ENCODE results near the gene ARL15.

GRCh38 chr5:53895091-53895683, 415.2 kb downstream of the ARL15 start:
- TF ChIP-seq, protein P1, sequence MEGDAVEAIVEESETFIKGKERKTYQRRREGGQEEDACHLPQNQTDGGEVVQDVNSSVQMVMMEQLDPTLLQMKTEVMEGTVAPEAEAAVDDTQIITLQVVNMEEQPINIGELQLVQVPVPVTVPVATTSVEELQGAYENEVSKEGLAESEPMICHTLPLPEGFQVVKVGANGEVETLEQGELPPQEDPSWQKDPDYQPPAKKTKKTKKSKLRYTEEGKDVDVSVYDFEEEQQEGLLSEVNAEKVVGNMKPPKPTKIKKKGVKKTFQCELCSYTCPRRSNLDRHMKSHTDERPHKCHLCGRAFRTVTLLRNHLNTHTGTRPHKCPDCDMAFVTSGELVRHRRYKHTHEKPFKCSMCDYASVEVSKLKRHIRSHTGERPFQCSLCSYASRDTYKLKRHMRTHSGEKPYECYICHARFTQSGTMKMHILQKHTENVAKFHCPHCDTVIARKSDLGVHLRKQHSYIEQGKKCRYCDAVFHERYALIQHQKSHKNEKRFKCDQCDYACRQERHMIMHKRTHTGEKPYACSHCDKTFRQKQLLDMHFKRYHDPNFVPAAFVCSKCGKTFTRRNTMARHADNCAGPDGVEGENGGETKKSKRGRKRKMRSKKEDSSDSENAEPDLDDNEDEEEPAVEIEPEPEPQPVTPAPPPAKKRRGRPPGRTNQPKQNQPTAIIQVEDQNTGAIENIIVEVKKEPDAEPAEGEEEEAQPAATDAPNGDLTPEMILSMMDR (IDR thresholded peaks at IDR 0.05) = no peak
- no peak for TF ChIP-seq POLR2A (IDR thresholded peaks at IDR 0.05)
